ENCODE measurements around the gene AMBRA1.

DNA sequence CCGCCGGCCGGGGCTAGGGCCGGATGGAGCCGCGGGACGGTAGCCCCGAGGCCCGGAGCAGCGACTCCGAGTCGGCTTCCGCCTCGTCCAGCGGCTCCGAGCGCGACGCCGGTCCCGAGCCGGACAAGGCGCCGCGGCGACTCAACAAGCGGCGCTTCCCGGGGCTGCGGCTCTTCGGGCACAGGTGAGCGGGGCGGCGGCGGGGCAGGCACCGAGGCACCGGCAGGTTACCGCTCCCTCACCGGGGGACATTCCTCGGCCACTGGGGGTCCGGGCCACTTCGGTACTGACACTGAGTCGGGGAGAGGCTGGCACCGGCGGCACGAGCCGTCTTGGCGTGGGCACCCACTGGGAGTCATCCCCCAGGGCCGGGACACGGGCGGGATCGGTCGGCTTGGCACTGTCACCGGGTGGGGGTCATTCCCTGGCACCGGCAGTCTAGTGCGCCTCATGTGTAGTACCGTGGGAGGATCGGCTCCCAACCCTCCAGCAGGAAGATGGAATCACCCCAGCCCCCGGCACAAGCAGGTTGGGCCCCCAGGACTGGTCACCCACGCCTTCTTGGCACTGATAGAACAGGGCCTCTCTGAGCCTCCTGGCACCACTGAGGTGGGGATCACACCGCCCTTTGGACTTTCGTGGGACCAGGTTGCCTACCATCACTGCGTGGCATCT lies 246.0 kb downstream of the AMBRA1 start:
- TF ChIP-seq TOX (CRISPR knock-in tag; IDR thresholded peaks at IDR 0.05; ENCODE audit: borderline replicate concordance) = no peak
- TF ChIP-seq, protein P1, sequence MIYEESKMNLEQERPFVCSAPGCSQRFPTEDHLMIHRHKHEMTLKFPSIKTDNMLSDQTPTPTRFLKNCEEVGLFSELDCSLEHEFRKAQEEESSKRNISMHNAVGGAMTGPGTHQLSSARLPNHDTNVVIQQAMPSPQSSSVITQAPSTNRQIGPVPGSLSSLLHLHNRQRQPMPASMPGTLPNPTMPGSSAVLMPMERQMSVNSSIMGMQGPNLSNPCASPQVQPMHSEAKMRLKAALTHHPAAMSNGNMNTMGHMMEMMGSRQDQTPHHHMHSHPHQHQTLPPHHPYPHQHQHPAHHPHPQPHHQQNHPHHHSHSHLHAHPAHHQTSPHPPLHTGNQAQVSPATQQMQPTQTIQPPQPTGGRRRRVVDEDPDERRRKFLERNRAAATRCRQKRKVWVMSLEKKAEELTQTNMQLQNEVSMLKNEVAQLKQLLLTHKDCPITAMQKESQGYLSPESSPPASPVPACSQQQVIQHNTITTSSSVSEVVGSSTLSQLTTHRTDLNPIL (CRISPR knock-in tag; IDR thresholded peaks at IDR 0.05; ENCODE audit: low read depth) = no peak
- no peak for TF ChIP-seq ZFP3 (CRISPR knock-in tag; IDR thresholded peaks at IDR 0.05)
- no peak for TF ChIP-seq ZC3H10 (CRISPR knock-in tag; IDR thresholded peaks at IDR 0.05)
- TF ChIP-seq ARNTL (CRISPR knock-in tag; IDR thresholded peaks at IDR 0.05; ENCODE audit: borderline replicate concordance, low read depth) = no peak
- no peak for TF ChIP-seq SNAI2 (CRISPR knock-in tag; IDR thresholded peaks at IDR 0.05)
- TF ChIP-seq, protein P2, sequence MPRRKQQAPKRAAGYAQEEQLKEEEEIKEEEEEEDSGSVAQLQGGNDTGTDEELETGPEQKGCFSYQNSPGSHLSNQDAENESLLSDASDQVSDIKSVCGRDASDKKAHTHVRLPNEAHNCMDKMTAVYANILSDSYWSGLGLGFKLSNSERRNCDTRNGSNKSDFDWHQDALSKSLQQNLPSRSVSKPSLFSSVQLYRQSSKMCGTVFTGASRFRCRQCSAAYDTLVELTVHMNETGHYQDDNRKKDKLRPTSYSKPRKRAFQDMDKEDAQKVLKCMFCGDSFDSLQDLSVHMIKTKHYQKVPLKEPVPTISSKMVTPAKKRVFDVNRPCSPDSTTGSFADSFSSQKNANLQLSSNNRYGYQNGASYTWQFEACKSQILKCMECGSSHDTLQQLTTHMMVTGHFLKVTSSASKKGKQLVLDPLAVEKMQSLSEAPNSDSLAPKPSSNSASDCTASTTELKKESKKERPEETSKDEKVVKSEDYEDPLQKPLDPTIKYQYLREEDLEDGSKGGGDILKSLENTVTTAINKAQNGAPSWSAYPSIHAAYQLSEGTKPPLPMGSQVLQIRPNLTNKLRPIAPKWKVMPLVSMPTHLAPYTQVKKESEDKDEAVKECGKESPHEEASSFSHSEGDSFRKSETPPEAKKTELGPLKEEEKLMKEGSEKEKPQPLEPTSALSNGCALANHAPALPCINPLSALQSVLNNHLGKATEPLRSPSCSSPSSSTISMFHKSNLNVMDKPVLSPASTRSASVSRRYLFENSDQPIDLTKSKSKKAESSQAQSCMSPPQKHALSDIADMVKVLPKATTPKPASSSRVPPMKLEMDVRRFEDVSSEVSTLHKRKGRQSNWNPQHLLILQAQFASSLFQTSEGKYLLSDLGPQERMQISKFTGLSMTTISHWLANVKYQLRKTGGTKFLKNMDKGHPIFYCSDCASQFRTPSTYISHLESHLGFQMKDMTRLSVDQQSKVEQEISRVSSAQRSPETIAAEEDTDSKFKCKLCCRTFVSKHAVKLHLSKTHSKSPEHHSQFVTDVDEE (CRISPR knock-in tag; IDR thresholded peaks at IDR 0.05) = no peak
- TF ChIP-seq RARB (CRISPR knock-in tag; IDR thresholded peaks at IDR 0.05) = no peak
- no peak for TF ChIP-seq OSR1 (CRISPR knock-in tag; IDR thresholded peaks at IDR 0.05)
- no peak for TF ChIP-seq ZNF565 (CRISPR knock-in tag; conservative IDR thresholded peaks at IDR 0.05; ENCODE audit: low read depth)
- no peak for TF ChIP-seq PATZ1 (CRISPR knock-in tag; IDR thresholded peaks at IDR 0.05; ENCODE audit: borderline replicate concordance)
- TF ChIP-seq ZFP30 (CRISPR knock-in tag; IDR thresholded peaks at IDR 0.05) = no peak
- TF ChIP-seq, protein P3, sequence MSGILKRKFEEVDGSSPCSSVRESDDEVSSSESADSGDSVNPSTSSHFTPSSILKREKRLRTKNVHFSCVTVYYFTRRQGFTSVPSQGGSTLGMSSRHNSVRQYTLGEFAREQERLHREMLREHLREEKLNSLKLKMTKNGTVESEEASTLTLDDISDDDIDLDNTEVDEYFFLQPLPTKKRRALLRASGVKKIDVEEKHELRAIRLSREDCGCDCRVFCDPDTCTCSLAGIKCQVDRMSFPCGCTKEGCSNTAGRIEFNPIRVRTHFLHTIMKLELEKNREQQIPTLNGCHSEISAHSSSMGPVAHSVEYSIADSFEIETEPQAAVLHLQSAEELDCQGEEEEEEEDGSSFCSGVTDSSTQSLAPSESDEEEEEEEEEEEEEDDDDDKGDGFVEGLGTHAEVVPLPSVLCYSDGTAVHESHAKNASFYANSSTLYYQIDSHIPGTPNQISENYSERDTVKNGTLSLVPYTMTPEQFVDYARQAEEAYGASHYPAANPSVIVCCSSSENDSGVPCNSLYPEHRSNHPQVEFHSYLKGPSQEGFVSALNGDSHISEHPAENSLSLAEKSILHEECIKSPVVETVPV (CRISPR knock-in tag; IDR thresholded peaks at IDR 0.05) = no peak
- TF ChIP-seq TCF4 (CRISPR knock-in tag; IDR thresholded peaks at IDR 0.05; ENCODE audit: borderline replicate concordance) = no peak

Measured in SK-N-SH treated with all-trans-retinoic acid at 6 μM for 48 hours (cell line).